GM19240 (cell line): ENCODE data around the gene ADRA2B.
A peak's percentile ranks its signal among the peaks of the same experiment; 100 is the strongest.
"Not testable (repeated sequence)": the region's sequence is repeated elsewhere in the genome, so short reads cannot be mapped to it uniquely, and the experiment has no call there.

Experiments
- DNase-seq: peaks from one replicate; pipeline ENCODE4 v3.0.0; 2011; ENCODE audit warnings: low spot score; ENCODE audit not compliant: insufficient read length

The ADRA2B gene

DNA sequence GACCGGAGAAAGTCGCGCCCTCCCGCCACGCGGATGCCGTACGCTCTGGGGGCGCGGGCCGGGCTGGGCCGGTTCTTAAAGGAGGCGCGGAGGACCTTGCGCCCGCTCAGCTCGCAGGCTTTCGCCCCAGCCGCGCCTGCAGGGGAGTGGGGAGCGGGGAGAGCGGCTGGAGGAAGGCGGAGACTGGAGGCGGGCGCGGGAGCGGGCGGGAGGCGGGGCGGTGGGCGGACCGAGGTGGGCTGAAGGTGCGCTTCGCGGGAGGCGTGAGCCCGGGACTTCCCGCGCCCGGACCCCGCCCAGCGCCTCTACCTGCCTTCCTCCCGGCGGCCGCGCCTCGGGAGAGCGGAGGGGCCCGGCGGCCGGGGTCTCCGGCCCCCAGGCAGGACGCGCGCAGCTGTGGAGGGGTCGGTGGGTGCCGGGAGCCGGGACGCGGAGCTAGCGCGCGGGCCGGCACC is at the start of gene ADRA2B:
Gene ADRA2B, minus strand, starts transcription at position 148 of the 455 bp plus-strand sequence. CDS start 422 bp downstream, outside the sequence.
- peak; percentile 53 for DNase-seq

DNA sequence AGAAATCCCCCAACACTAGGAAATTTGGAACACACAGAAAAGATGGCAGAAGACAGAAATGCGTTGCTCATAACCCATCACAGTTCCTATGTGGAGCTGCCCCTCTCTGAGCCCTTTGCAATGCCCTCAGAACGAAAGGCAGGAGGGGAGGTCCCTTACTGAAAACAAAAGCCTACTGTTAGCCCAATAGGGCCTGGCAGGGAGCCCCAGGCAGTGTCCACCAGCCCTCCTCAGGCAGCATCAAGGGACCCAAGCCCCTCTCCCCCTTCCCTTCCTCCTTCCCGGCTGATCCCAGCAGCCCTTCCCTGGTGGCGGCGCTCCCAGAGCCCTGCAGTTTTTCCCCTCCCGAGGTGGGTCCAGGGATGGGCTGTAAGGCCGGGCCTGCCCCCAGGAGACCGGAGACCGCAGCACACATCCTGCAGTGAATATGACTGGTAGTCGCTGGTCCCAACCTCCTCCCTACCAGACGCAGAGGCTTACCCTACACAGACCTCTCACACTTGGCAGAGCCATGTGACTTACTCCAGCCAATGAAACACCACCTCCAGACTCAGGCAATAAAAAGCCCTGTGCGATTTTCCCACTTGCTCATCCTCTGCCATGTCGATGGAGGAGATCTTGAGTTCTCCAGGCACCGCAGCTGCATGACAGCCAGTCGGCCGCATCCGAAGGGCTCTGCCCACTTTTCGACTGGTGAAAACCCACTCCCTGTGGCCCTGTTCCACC is 48.3 kb upstream of the ADRA2B start:
- DNase-seq, result no peak

DNA sequence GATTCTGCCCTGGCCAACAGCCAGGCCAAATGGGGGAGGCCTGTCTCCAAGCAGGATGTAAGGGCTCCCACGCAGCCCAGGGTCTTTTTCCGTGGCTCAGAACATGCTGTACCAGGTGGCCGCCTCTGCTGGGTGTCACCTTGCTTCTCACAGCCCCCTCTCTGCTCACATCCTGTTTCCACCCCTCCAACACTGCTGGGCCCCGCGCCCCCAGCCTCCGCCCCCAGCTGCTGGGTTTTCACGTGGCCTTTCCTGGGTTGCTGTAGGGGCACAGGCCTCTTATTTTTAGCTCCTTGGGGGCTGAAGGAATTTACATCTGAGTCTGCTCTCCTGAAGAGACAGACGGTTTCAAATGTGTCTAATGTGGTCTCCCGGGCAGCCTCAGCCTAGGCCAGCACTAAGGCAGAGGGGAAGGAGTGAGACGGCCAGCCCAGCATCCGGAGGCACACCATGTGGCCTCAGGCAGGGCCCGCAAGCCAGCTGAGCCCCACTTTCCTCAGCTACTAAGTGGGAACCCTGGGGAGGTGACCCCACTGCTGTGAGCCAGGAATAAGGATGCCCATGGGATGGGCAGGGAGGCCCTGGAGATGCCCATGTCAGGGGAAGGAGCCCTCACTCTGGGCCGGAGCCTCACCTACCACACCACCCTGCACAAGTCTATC is 47.5 kb upstream of the ADRA2B start:
- no peak for DNase-seq

GRCh38 chr2:96163415-96163767 is 47.0 kb upstream of the ADRA2B start:
- DNase-seq, result no peak

GRCh38 chr2:96161898-96162297 is 45.5 kb upstream of the ADRA2B start:
- DNase-seq, result no peak

GRCh38 chr2:96160366-96160765 is 44.0 kb upstream of the ADRA2B start:
- DNase-seq, result not testable (repeated sequence)

DNA sequence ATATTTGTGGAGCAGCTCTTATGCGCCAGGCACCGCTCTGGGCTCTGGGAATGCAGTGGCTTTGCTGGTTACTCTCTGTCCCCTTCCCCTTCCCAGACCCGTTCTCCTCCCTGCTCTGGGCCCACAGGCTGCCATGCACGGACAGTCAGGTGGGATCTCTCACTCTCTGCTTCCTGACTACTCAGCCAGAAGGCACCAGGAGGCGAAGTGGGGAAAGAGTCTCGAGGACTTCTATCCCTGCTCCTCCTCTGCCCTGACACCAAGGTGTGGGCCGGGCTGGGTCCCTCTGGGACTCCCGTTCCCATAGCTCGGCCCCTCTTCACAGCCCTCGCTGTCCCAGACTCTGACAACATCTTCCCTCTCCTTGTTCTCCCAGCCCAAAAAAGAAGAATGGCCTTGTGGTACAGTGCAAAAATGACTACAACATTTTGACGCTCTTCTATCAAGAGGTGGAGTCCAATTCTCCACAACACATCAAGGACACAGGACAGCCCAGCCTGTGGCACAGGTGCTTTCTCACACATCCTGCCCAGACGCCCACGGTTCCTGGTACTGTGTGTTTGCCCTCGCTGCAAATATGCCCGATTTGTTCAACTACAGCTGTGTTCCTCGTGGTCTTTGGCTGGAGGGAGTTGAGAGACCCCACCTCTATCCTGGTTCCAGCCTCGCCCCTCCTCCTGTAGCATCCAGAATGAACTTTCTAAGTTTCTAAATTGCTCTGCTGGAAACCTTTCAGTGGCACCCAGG is 42.9 kb upstream of the ADRA2B start:
- DNase-seq, result no peak

DNA sequence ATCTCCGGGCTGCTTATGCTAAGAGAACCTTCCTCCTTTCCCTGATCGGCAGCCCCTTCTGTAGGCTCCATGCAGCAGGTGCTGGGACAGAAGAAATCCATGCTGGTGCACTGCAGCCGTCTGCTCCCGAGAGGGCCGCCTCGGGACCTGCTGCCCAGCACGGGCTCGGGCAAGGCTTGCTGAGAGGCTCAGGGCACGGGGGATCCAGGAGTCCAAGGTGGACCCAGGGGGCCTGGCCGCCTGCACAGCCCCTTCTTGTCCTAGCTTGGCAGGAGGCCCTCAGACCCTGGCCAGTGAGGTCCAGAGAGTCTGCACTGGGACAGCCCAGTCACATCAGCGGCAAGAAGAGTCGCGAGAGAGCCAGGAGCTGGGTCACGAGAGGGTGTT is 42.2 kb upstream of the ADRA2B start:
- DNase-seq, result no peak

DNA sequence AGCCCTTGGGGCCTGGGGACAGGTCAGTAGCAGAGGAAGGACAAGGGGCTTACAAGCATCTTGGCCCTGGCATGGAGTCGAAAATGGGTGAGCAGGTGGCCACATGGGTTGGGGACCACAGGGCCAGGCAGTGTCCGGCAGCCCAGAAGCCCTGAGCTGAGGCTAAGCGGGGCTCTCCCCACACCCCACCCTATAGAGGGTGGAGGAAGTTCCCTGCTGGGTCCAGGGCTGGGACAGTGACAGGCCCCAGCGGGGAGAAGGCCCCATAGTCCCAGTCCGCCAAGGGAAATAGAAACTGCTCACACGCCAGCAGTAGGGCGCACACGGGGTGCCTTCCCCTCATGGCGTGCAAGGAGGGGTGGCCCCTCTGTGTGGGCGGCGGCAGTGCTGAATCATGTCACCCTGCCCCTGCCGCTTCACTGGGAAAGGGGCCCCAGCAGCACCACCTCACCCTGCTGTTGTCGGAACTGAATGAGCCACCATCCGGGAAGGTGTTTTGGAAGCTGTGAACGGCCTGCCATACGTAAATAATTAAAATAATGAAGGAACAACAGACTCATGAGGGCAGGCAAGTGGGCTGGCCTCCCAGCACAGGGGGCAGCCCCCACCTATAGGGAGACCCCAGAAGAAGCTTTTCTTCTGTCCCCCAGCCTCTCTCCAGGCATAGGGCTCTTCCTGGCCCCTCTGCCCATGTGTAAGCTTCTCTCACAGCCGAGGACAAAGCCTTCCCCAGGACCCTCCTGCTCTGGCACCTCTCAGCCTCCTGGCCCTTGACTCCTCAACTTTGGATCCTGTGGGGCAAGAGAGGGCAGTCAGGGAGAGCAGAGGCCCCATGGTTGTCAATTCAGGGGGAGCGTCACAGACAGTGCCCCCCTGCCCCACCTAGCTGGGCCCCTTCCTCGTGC is 41.5 kb upstream of the ADRA2B start:
- no peak for DNase-seq

DNA sequence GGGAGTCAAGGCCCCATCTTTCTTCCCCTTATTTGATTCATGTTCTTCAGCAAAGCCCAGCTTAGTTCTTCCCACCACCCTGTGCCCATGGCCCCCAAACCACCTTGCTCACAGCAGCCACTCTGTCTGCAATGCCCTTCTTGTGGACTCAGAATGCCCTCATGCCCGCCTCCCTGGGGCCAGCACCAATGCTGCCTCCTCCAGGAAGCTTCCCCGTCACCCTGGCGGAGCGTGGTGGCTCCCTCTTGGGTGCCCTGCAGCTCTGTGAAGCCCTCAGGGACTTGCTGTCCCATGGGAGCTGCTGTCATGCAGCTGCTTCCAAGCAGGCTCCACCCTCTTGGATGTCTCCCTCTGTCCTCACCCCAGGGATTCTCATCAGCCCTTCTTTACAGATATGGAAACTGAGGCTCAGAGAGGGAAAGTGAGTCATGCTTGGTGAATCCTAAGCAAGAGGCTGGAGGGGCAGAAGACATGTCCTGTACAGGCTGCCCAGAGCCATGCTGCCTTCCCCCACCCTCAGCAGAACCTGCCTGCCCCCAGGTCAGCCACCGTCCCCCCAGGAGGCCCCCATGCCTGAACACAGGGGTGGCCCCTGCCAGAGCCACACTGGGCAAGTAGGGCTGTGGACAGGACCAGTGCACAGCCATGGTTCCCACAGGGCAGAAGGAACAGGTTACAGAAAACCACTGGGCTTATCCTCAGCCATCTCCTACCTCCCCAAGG is 40.7 kb upstream of the ADRA2B start:
- DNase-seq, result no peak

DNA sequence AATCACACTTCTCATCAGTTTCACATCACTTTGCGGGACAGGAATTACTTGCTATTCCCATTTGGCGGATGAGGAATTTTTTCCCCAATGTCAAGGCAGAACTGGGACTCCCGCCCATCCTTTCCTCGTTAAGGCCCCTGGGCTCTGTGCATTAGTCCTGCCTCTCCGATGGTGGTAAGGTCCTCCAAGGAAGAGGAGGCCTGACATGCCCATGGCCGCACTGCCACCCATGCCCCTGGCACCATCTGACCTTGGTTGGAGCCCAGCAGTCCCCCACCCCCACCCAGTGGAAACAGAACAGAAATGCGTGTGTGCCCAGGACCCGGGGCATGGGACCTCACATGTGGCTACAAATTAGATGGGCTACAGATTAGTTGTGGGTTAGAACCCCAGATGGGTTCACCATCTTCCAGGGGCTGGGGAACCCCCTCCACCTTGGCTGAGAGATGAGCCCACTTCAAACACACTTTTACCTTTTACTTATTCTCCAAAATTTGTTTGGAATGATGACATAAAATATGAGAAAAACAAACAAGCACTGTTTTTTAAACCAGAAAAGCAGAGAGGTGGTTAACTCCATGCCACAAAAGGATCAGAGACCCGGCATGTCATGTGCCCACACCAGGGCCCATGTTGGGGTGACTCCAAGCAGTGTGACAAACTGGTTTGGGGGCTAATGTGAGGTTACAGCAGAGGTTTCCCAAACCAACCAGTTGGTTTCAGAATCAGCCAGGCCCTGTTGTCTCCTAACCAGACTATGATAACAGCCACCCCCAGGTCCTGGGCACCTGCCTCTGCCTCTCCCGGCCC is 39.8 kb upstream of the ADRA2B start:
- DNase-seq, result no peak

DNA sequence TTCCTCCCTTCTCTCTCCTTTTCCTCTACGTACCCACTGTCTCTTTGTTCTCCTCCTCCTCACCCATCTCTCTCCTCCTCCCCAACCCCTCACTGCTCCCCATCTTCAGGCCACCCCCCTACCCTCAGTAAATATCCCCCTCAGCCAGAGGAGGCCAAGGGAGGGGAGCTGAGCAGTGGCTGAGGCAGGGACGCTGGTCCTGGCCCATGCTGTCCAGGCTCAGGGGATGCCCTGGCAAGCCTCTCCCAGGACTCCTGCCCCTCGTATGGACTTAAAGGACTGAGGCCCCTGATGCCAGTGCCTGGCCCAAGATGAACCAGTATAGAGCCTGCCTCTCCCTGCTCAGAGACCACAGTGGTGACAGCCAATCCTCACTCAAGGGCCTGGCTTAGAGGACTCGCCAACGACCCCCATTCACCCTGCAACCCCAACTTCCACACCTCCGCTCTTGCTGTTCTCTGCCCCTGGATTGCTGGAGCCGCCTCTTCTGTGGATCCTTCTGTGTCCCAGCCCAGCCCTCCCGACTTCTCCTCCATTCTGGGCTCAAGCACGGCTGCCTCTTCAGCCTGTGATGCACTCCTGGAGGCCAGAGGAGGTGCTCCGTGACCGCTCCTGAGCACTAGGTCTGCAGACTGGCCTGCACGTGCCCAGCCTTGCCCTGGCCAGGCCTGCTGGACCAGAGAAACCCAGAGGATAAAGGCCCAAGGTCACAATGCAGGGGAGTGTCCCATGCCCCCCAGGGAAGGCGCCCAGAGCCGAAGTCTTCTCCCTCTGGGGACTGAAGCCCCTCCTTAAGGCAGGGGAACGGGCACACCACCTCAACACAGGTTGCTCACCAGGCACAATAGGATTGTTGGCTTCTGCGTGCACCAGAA is 38.4 kb upstream of the ADRA2B start:
- DNase-seq, result no peak

GRCh38 chr2:96153991-96154431 is 37.6 kb upstream of the ADRA2B start:
- DNase-seq, result no peak

GRCh38 chr2:96153291-96153713 is 36.9 kb upstream of the ADRA2B start:
- DNase-seq, result no peak

DNA sequence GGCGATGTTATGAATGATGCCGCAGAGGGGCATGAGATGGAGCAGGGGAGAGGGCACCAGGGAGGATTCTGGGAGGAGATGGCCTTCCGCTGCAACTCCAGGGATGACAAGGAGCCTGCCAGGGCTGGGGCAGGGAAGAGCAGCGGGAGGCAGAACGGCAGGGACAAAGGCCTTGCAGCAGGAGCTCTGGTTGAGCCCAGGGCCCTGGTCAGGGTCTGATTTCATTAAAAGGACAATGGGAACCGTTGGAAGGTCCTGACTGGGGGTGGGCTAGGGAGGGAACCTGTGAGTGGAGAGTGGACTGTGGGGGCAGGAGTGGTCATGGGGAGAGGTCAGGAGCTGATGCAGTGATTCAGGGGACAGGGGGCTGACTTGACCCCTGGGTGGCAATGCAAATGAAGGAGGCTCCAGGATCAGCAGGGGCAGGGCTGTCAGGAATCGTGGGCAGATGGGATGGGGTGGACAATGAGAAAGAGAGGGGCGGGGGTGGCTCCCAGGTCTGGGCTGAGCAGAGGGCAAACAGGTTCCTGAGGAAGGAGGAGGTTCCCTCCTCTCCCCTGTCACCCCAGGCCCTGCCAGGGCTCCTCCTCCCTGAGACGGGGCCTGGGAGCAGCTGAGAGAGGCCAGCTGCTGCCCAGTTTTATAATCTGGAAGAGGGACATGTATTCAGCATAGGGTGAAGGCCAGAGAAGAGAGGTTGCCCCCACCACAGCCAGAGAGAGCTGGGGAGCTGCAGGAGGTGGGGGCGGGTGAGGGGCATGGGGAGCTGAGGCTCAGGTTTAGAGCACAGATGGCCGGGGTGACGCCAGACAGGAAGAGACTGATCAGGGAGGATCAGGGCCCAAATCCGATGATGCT is 36.2 kb upstream of the ADRA2B start:
- DNase-seq, result no peak

- DNase-seq, result no peak
These were observed 35.4 kb upstream of the ADRA2B start for GRCh38 chr2:96151595-96152303.
